ENCODE measurements around the gene LRRC74B. TPM values are rescaled to one million over a fixed set of nuclear protein-coding genes. Genes with fewer than 3 reads are reported as not detected.
A peak's percentile ranks its signal among the peaks of the same experiment; 100 is the strongest.
"Not testable (repeated sequence)": the region's sequence is repeated elsewhere in the genome, so short reads cannot be mapped to it uniquely, and the experiment has no call there.

LRRC74B gene
- total and polyA plus RNA-seq, 5 donors: not detected

DNA sequence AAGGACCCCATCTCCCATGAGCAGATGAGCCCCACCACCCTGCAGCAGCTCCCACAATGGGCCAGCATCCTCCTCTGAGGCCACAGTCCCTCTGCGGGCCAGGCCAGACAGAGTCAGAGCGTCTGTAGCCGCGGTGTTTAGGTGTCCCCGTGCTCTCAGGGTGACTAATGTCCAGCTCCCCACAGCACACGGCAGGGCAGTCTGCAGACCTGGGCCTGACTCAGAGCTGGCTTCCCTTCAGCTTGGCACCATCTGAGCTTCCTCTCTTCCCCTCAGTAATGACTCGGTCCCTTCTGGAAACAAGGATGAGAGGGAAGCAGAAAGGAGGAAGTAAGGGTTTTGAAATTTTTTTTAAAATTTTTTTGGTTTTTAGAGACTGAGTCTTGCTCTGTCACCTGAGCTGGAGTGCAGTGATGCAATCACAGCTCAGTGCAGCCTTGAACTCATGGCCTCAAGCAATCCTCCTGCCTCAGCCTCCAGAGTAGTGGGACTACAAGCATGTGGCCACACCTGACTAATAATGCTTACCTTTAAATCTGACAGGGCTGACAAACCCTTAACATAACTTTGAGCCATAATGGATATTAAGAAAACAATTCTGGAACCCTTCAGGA is 28.5 kb downstream of the LRRC74B start:
- Histone ChIP-seq H3K27me3 (ENCODE audit: control insufficient read depth, insufficient read depth) (no peaks in the 10 kb centered on the region), H3K27ac (ENCODE audit: low read length) (no peak overlapping the region), H3K4me3 (ENCODE audit: low read length) (no peak overlapping the region), H3K4me1 (ENCODE audit: control insufficient read depth, insufficient read depth, low read length) (no peaks in the 10 kb centered on the region), H3K9me3 (ENCODE audit: control insufficient read depth, low read length) (no peaks in the 10 kb centered on the region)
- ATAC-seq (peak; percentile 40 to 61), DNase-seq (no peak)
- 61% methylated on average over 7 of the region's 7 CpGs for WGBS
- intact Hi-C loops (cut with DNase I): no loop called here

DNA sequence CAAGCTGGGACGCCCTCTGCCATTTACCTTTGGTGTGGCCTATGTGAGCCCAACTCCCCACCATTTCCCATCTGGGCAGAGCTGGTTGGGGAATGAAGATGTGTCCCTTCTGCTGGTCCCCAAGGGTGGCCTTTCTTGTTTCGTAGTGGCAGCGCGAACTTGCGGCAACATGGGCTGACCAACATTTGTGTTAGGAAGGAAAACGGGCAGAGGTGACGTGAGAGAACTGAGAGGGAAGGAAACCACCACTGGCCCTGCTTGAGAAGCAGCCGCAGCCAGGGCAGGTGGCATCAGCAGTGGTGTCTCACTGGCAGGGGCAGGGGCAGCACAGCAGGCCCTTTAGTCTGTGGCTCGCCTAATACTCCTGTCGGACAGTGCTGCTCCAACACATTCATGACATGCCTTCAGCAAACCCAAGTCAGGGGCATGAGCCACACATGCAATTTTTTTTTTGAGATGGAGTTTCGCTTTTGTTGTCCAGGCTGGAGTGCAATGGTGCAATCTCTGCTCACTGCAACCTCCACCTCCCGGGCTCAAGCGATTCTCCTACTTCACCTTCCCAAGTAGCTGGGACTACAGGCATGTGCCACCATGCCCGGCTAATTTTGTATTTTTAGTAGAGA is 29.9 kb downstream of the LRRC74B start:
- H3K27me3 ChIP-seq (ENCODE audit: control insufficient read depth, insufficient read depth): no peaks in the 10 kb centered on the region
- intact Hi-C loops (cut with DNase I): no loop called here
- no peak for DNase-seq
- ATAC-seq: no peak
- no peaks in the 10 kb centered on the region for H3K4me1 ChIP-seq (ENCODE audit: control insufficient read depth, insufficient read depth, low read length)
- no peak overlapping the region for H3K4me3 ChIP-seq (ENCODE audit: low read length)
- 90% methylated on average over 14 of the region's 14 CpGs for WGBS
- H3K27ac ChIP-seq (ENCODE audit: low read length): no peak overlapping the region
- H3K9me3 ChIP-seq (ENCODE audit: control insufficient read depth, low read length): no peaks in the 10 kb centered on the region

DNA sequence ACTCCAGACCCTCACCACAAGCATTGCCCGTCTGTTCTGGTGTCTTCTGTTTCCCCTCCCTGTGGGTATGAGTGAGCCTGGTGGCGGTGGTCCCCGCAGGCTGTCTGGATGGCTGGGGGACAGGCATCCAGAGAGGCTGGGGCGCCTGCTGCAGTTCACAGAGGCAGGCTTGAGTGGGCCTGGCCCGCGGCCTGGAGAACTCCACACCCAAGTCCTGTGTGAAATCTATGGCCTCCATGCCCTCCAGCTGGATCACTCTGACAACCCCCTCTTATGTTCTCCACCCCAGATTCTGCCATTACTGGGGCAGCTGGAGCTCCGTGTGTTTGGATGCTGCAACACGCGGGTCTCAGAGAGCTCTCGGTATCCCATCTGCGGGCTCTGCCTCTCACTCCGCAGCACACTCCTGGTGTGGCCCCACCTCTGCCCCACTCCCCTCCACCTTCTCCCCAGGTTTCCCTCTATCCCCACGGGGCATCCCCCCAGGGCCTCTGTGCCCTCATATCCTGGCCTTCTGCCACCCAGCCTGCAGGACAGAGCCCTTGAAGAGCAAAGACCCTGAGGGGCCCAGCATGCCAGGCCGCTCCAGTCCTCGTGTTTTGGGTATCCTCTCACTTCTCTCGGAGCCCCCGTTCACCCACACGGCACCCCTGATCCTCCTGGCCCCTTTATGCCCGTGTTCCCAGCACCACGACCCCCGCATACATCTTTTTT is 31.3 kb downstream of the LRRC74B start:
- WGBS: 87% methylated on average over 21 of the region's 21 CpGs
- ATAC-seq (no peak), DNase-seq (no peak)
- no peaks in the 10 kb centered on the region for H3K9me3 ChIP-seq (ENCODE audit: control insufficient read depth, low read length)
- H3K27me3 ChIP-seq (ENCODE audit: control insufficient read depth, insufficient read depth): no peaks in the 10 kb centered on the region
- intact Hi-C loops (cut with DNase I): no loop called here
- no peak overlapping the region for H3K4me3 ChIP-seq (ENCODE audit: low read length)
- H3K27ac ChIP-seq (ENCODE audit: low read length): no peak overlapping the region
- H3K4me1 ChIP-seq (ENCODE audit: control insufficient read depth, insufficient read depth, low read length): no peaks in the 10 kb centered on the region

DNA sequence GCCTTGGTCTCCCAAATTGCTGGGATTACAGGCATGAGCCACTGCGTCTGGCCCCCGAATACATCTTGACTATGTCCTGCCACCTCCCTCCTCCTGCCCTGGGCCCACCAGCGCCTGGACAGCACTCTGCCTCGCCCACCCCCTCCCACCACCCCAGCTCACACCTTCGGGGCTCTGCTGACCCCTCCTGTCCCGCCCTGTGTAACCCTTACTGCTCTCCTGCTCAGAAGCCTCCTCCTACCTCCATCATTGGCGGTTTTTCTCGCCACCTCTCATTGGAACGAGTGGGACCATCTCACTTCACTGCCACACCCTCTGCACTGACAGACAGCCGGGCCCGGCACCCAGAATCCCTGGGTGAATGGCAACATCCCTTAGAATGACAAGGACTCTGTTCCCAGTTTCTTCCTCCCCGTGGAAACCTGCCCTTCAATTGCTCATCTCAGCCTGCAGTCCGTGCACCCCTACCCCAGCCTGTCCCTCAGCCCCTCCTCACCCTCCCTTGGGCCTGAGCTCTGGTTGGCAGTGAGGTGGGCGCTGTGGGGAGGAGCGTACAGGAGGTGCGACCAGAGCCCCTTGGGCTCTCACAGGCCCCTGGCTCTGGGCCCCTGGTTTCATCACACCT is 32.2 kb downstream of the LRRC74B start:
- no peak for DNase-seq
- H3K9me3 ChIP-seq (ENCODE audit: control insufficient read depth, low read length): no peaks in the 10 kb centered on the region
- H3K27ac ChIP-seq (ENCODE audit: low read length): no peak overlapping the region
- intact Hi-C loops (cut with DNase I): no loop called here
- H3K4me1 ChIP-seq (ENCODE audit: control insufficient read depth, insufficient read depth, low read length): no peaks in the 10 kb centered on the region
- no peaks in the 10 kb centered on the region for H3K27me3 ChIP-seq (ENCODE audit: control insufficient read depth, insufficient read depth)
- no peak overlapping the region for H3K4me3 ChIP-seq (ENCODE audit: low read length)
- 75% methylated on average over 16 of the region's 16 CpGs for WGBS
- ATAC-seq: no peak

DNA sequence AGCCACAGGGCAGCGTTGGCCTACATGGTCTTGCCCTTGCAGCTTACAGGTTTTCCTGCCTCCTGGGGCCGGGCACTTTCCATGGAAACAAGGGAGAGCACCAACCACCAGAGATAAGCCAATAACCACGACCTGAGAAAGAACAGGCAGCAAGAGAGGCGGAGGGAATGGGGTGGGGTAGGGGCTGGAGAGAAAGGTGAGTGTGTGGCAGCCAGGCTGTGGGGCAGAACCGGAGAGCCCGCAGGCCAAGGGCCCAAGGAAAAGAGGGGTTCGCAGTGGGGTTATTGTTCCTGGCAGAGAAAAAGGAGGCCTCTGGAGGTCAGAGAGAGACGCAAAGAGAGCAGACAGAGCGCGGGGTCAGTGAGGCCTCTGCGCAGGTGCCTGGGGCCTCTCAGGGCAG is 33.2 kb downstream of the LRRC74B start:
- 80% methylated on average over 11 of the region's 11 CpGs for WGBS
- Histone ChIP-seq H3K4me1 (ENCODE audit: control insufficient read depth, insufficient read depth, low read length) (no peaks in the 10 kb centered on the region), H3K9me3 (ENCODE audit: control insufficient read depth, low read length) (no peaks in the 10 kb centered on the region), H3K27ac (ENCODE audit: low read length) (no peak overlapping the region), H3K4me3 (ENCODE audit: low read length) (no peak overlapping the region), H3K27me3 (ENCODE audit: control insufficient read depth, insufficient read depth) (no peaks in the 10 kb centered on the region)
- DNase-seq (no peak), ATAC-seq (peak in 1 of 2 donors; percentile 13)
- intact Hi-C loops (cut with DNase I): no loop called here

DNA sequence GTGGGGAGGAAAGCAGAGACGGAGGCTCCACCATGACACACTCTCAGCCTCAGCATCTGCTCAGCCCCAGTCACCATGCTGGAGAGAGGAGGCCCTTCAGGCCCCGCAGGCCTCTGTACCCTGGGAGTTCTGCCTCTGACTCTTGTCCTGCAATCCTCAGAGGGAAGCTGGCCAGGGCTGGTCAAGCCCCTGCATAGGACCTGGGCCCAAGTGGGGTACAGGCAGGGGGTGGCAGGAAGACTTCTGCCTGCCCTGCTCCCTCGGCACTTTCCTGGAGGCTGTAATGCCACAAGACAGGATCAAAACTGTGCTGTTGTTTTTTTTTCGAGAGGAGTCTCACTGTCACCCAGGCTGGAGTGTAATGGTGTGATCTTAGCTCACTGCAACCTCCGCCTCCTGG is 33.7 kb downstream of the LRRC74B start:
- WGBS: 83% methylated on average over 5 of the region's 5 CpGs
- intact Hi-C loops (cut with DNase I): no loop called here

DNA sequence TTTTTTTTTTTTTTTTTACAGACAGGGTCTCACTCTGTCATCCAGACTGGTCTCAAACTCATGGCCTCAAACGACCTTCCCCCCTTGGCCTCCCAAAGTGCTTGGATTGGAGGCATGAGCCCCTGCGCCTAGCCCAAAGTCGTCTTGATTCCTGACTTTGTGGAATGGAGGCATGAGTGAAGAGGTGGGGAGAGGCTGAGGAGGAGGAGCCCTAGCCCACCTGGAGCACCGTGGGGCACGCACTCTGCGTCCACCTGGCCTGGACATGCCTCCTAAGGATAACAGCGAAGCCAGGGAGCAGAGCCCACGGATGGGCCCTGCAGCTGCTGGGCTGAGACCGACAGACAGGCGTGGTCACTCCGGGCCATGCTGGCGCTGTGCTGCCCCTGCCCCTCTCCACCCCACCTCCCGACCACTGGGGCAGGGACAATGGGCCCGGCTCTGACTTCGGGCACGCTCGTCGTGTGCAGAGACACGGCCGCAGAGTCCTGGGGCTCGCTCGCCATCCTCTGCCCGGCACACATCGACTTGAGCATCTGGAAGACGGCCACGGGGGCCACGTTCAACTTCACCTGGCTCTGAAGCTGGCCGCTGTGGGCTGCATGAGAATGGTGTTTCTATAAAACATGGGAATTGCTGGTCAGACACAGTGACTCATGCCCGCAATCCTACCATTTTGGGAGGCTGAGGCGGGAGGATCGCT is 34.8 kb downstream of the LRRC74B start:
- DNase-seq: no peak
- WGBS: 90% methylated on average over 31 of the region's 31 CpGs
- Histone ChIP-seq H3K4me1 (ENCODE audit: control insufficient read depth, insufficient read depth, low read length) (no peaks in the 10 kb centered on the region), H3K27me3 (ENCODE audit: control insufficient read depth, insufficient read depth) (no peaks in the 10 kb centered on the region), H3K9me3 (ENCODE audit: control insufficient read depth, low read length) (no peaks in the 10 kb centered on the region), H3K4me3 (ENCODE audit: low read length) (no peak overlapping the region), H3K27ac (ENCODE audit: low read length) (no peak overlapping the region)
- intact Hi-C loops (cut with DNase I): no loop called here
- ATAC-seq: no peak

More for the DNA sequence above, 33.7 kb downstream of the LRRC74B start:
- no peak for DNase-seq
- no peak overlapping the region for H3K4me3 ChIP-seq (ENCODE audit: low read length)
- no peak overlapping the region for H3K27ac ChIP-seq (ENCODE audit: low read length)
- no peaks in the 10 kb centered on the region for H3K4me1 ChIP-seq (ENCODE audit: control insufficient read depth, insufficient read depth, low read length)
- no peaks in the 10 kb centered on the region for H3K27me3 ChIP-seq (ENCODE audit: control insufficient read depth, insufficient read depth)
- ATAC-seq: no peak
- H3K9me3 ChIP-seq (ENCODE audit: control insufficient read depth, low read length): no peaks in the 10 kb centered on the region

DNA sequence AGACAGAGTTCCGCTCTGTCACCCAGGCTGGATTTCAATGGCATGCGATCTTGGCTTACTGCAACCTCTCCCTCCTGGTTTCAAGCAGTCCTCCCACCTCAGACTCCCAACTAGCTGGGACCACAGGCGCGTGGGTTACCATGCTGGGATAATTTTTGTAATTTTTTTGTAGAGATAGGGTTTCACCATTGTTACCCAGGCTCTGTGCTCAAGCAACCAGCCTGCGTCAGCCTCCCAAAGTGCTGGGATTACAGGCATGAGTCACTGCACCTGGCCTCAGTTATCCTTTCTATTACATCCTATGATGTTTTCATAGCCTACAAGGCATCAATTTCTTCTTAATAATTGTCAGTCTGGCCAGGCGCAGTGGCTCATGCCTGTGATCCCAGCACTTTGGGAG is 36.5 kb downstream of the LRRC74B start:
- Histone ChIP-seq H3K27me3 (ENCODE audit: control insufficient read depth, insufficient read depth) (no peaks in the 10 kb centered on the region), H3K4me3 (ENCODE audit: low read length) (no peak overlapping the region), H3K27ac (ENCODE audit: low read length) (no peak overlapping the region), H3K9me3 (ENCODE audit: control insufficient read depth, low read length) (no peaks in the 10 kb centered on the region), H3K4me1 (ENCODE audit: control insufficient read depth, insufficient read depth, low read length) (no peaks in the 10 kb centered on the region)
- 88% methylated on average over 6 of the region's 6 CpGs for WGBS
- intact Hi-C loops (cut with DNase I): no loop called here
- DNase-seq (no peak), ATAC-seq (no peak)

DNA sequence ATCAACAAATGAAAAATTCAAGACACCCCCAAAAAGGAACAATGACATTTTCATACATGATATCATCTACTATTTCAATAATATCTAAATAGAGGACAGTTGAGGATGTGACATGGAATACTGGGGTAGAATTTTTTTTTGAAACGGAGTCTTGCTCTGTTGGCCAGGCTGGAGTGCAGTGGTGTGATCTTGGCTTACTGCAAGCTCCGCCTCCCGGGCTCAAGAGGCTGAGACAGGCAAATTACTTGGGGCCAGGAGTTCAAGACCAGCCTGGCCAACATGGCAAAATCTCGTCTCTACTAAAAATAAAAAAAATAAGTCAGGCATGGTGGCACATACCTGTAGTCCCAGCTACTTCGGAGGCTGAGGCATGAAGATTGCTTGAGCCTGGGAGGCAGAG is 41.4 kb downstream of the LRRC74B start:
- H3K27me3 ChIP-seq (ENCODE audit: control insufficient read depth, insufficient read depth): no peaks in the 10 kb centered on the region
- ATAC-seq: no peak
- H3K4me3 ChIP-seq (ENCODE audit: low read length): no peak overlapping the region
- DNase-seq: no peak
- no peaks in the 10 kb centered on the region for H3K4me1 ChIP-seq (ENCODE audit: control insufficient read depth, insufficient read depth, low read length)
- H3K27ac ChIP-seq (ENCODE audit: low read length): no peak overlapping the region
- H3K9me3 ChIP-seq (ENCODE audit: control insufficient read depth, low read length): no peaks in the 10 kb centered on the region
- WGBS: 79% methylated on average over 5 of the region's 5 CpGs
- intact Hi-C loops (cut with DNase I): no loop called here

DNA sequence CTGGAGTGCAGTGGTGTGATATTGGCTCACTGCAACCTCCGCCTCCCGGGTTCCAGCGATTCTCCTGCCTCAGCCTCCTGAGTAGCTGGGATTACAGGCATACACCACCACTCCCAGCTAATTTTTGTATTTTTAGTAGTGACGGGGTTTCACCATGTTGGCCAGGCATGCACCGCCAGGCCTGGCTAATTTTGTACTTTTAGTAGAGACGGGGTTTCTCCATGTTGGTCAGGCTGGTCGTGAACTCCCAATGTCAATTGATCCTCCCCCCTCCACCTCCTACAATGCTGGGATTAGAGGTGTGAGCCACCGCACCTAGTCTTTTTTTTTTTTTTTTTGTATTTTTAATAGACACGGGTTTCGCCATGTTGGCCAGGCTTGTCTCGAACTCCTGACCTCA is 42.2 kb downstream of the LRRC74B start:
- DNase-seq; ATAC-seq; H3K9me3 ChIP-seq (ENCODE audit: control insufficient read depth, low read length); H3K4me3 ChIP-seq (ENCODE audit: low read length); intact Hi-C loops (cut with DNase I); H3K27ac ChIP-seq (ENCODE audit: low read length); H3K27me3 ChIP-seq (ENCODE audit: control insufficient read depth, insufficient read depth); H3K4me1 ChIP-seq (ENCODE audit: control insufficient read depth, insufficient read depth, low read length): not testable (repeated sequence)
- 95% methylated on average over 11 of the region's 11 CpGs for WGBS

DNA sequence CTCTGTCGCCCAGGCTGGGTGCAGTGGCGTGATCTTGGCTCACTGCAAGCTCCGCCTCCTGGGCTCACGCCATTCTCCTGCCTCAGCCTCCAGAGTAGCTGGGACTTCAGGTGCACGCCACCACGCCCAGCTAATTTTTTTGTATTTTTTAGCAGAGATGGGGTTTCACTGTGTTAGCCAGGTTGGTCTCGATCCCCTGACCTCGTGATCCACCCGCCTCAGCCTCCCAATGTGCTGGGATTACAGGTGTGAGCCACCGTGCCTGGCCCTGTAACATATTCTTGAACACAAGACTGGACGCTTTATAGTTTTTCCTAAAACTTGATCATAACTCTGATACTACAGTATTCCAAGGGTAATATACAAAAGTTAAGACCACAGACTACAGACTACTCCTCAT is 45.5 kb downstream of the LRRC74B start:
- intact Hi-C loops (cut with DNase I); H3K4me1 ChIP-seq (ENCODE audit: control insufficient read depth, insufficient read depth, low read length); ATAC-seq; H3K27me3 ChIP-seq (ENCODE audit: control insufficient read depth, insufficient read depth); DNase-seq; H3K9me3 ChIP-seq (ENCODE audit: control insufficient read depth, low read length); H3K27ac ChIP-seq (ENCODE audit: low read length); H3K4me3 ChIP-seq (ENCODE audit: low read length): not testable (repeated sequence)
- 91% methylated on average over 11 of the region's 11 CpGs for WGBS

Measured in right cardiac atrium (tissue), 5 donors.